HG03457 (cell line): ENCODE results near the gene ERICH3.

Experiments used
- ATAC-seq: cut with Tn5 transposase; IDR thresholded peaks from one replicate; pipeline ENCODE4 v1.9.1; 2021; ENCODE audit warnings: moderate number of reproducible peaks; ENCODE audit not compliant: unreplicated experiment

ERICH3 gene

DNA sequence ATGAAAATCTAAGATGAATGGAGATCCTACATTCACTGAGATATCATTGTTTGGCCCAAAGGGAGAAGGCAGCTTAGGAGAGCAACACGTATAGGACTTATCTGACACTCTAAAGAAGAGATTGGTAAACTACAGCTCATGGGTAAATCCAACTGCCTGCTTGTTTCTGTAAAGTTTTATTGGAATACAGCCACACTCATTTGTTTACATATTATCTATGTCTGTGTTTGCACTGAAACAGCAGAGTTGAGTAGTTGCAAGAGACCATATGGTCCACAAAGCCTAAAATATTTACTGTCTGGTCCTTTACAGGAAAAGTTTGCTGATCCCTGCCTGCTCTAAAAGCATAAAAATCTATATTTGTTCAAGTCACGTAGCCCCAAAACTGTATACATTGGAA, 146.9 kb downstream of the ERICH3 start:
- ATAC-seq = no peak

DNA sequence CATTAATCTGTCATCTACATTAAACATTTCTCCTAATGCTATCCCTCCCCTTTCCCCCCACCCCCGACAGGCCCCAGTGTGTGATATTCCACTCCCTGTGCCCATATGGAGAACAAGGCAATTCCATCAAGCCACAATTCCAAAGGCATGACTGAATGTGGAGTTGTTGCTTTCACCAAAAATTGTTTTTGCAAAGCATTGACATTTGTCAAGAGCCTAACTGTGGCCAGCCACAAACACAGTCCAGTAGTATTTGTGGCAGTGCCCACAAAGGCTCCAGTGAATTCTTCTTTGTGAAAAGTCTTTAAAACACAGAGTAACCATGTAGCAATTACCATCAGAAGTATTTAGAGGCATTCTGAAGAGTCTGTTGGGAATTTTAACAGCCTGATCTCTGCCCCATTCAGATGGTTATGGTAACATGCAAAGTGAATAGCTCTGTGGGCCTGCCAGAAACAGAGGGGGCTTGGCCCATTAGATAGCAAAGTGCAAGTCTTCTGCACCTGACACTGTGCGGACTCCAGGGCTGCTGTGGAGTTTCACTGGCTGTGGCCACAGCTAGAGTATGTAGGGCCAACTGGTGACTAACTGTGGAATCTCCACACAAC, 149.6 kb downstream of the ERICH3 start:
- ATAC-seq = no peak

DNA sequence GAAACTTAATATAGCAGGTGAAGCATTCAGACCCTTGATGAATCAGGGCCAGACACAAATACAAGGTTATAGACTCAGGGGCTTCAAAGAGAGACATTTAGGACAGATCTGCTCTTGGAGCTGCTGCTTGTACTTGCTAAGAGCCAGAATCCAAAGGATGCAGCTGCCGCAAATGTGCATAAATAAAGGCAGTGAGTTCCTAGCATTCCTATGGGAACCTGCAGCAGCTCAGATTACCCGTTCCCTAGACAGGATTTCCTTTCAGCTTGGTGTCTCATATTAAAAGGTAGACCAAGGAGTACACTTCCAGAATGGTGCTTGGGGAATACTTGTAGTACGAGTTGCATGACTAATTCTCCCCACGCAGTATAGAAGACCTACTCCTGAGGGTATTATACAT, 151.4 kb downstream of the ERICH3 start:
- ATAC-seq = no peak
